ENCODE measurements around the gene NCAM1.

GRCh38 chr11:113159988-113160807, 199.0 kb downstream of the NCAM1 start:
- no peak for TF ChIP-seq CTCF (IDR thresholded peaks at IDR 0.05)
- no peak for TF ChIP-seq POLR2A (IDR thresholded peaks at IDR 0.05)

All from thyroid gland (tissue), 4 donors.